NCI-H1417 treated with DMSO at 0.1 percent for 48 hours (cell line): ENCODE results near the gene STC2.
A peak's percentile ranks its signal among the peaks of the same experiment; 100 is the strongest.
"Not testable (repeated sequence)": the region's sequence is repeated elsewhere in the genome, so short reads cannot be mapped to it uniquely, and the experiment has no call there.

Experiments used
- DNase-seq: peaks from one replicate; lab custom pipeline; 2025; lab: John Stamatoyannopoulos, UW

STC2 gene

GRCh38 chr5:173327948-173328843 is at the start of gene STC2:
Gene STC2 (minus strand): TSS chr5:173328414. CDS start chr5:173328193, 221 bp downstream.
- DNase-seq = peak; percentile 46

DNA sequence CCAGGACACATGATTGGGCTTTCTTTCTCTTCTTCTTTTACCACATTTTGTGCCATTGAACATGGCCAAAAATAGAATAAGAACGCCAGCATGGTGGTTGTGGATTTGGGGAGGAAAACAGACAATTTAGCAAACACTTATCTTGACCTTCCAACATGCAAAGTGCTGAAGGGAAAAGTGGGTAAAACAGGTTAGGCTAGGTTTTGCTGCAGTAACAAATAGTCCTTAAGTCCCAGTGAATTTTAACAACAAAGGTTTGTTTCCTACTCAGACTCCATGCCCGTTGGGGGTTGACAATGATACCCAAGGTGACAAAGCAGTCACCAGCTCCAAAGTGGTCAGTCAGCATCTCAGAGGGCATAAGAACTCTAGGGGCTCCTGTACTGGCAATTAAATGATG is 43.2 kb upstream of the STC2 start:
- no peak for DNase-seq

DNA sequence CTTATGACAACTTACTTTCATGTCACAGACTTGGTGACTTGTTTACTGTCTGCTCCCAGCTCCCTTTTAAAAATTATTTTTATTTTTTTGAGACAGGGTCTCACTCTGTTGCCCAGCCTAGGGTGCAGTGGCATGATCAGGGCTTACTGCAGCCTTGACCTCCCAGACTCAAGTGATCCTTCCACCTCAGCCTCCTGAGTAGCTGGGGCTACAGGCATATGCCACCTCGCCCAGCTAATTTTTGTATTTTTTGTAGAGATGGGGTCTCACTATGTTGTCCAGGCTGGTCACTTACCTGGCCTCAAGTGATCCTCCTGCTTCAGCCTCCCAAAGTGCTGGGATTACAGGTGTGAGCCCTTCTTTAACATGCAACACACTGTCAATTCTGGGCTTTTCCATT is 35.2 kb upstream of the STC2 start:
- not testable (repeated sequence) for DNase-seq

DNA sequence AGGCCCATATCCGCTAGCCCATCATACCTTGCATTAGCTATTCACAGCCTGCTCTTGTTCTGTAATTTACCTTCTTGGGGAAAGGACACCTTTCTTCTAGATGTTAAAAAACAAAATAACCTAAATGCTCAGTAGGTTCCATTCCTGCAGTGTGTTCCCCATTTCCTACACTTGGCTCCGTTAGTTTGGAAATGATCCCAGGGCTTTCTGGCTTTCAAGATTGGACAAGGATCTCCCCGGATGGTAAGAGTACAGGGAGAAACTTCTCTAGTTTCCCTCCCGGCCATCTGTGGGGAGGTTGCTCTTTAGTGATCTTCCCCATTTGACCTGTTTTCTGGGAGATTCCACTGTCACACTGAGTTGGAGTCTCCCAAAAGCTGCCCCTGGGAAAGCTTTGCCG is 27.3 kb upstream of the STC2 start:
- no peak for DNase-seq

- DNase-seq = no peak
Measured at GRCh38 chr5:173354645-173355044, 26.4 kb upstream of the STC2 start.

DNA sequence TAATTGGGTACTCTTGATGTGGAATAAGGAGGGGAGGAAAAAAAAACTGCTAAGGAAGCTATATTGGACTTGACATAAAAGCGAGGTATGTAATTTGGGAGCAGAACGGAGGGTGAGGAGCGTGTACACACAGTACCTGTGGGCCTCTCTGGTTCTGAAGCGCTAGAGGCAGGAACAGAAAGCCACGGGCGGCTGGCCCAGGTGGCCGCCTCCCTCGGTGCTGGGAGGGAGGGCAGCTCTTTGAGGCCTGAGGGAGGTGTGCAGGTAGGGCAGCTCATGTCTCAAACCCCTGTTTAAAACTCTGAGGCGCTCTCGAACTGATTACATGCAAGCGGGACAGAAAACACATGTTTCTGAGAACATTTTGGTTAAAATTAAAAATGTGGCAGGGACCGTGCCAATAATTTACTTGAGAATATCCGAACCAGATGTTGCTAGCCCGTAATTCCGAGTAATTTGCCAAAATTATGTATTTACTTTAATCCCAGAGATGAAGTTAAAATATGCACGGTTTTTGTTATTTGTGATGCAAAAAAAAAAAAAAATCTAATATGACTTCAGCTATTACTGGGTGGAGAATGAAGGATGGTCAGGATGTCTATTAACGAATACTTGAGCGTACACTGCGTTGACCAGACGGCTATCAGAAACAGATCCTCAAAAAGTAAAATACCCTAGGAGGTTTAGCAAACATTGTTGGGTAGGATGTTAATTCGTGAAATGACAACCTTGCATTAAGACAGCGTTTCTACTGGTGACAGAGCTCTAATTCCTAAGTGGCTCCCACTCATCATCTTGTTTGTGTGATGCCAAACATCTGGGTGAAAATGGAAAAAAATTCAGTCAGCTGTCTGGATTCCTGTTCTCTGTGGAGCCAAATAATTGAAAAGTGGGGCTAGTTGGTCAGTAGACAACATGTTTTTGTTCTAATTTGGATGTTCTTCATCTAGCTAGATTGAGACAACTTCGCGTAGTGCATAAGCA is 24.4 kb upstream of the STC2 start:
- no peak for DNase-seq

DNA sequence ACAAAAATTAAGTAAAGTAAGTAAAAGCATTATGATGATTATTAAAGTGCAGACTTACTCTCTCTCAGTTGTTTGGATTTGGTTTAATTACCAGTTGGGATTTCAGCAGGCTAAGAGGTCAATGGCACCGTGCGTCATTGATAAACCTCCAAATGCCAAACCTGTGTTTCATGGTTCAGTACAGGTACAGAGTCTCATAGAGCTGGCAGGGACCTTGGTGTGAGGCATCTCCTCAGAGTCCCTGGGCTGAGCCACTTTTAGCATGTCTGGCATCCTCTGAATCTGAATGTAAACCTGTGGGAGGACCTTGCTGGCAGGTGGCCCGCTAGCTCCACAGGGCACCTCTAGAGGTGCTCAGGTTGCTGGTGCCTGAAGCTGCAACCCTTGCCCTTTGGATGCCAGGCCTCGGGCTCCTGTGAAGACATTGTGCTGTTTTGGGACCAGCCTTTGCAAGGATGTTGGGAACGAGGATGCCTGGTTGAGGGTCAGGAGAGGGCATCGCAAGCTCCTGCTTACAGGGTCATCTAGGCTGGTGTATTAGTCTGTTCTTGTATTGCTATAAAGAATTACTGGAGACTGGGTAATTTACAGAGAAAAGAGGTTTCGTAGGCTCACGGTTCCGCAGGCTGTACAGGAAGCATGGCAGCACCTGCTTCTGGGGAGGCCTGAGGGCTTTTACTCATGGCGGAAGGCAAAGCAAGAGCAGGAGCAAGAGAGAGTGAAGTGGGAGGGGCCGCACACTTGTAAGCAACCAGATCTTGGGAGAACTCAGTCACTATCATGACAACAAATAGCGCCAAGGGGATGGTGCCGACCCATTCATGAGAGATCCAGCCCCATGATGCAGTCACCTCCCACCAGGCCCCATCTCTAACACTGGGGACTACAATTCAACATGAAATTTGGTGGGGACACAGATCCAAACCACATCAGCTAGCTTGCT is 14.9 kb upstream of the STC2 start:
- DNase-seq = no peak

DNA sequence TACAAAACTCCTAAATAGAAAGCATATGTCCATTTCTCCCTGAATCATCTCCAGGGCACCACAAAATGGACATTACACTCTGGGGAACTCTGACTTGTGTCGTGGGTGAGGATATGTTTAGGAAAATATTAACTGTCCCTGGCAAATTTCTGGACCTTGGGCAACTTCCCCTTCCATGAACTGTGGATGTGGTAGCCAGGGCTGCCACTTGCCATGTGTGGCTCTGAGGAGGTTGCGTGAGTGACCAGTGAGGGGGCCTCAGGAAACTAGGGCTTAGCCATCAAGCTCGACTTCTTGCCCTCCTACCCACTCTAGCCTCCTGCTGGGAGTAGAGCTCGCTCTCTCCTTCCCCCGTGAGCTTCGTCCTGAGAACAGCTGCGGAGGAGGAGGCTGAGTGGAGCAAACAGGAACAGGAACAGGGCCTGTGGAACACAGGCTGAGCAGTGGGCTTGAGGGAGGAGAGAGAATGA is 13.8 kb upstream of the STC2 start:
- DNase-seq = no peak

GRCh38 chr5:173340984-173341383 is 12.8 kb upstream of the STC2 start:
- no peak for DNase-seq

GRCh38 chr5:173340451-173340850 is 12.2 kb upstream of the STC2 start:
- DNase-seq = no peak

DNA sequence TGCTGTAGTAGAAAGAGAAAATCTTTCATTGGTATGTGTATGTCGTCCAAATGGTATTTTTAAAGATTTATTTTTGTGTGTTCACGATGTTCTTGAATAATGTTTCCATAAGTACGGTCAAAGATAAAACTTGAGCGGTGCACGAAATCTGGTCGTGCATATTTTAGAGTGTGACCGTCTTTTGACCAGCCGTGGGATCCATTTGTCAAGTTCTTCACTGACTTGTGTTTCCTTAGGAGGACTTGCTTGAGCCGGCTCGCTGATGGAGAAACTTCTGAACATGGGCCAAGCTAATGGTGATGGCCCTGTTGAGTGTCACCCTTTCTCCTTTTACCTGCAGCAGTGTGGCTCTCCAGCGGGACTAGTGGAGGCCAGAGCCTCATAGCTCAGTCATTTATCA is 11.1 kb upstream of the STC2 start:
- DNase-seq = no peak

GRCh38 chr5:173338380-173339015 is 10.3 kb upstream of the STC2 start:
- DNase-seq = no peak

DNA sequence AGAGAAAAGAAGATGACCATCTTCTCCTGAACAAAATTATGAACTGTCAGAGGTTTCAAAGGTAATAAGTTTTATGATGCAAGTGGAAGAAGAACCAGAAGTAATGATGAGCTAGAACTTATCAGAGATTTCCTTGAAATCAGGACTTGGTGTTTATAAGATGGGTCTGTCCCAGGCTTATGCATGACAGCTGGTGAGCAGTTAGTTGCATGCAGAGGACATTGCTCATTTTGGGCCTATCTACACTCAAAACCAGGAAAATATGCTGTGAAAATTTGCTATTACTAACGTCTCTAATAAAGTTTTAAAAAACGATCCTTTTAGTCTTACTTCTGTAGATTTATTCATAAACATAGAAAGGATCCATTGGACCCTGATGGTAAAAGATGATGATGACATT is 6.6 kb upstream of the STC2 start:
- DNase-seq = no peak

GRCh38 chr5:173333925-173334661 is 5.9 kb upstream of the STC2 start:
- DNase-seq = no peak

DNA sequence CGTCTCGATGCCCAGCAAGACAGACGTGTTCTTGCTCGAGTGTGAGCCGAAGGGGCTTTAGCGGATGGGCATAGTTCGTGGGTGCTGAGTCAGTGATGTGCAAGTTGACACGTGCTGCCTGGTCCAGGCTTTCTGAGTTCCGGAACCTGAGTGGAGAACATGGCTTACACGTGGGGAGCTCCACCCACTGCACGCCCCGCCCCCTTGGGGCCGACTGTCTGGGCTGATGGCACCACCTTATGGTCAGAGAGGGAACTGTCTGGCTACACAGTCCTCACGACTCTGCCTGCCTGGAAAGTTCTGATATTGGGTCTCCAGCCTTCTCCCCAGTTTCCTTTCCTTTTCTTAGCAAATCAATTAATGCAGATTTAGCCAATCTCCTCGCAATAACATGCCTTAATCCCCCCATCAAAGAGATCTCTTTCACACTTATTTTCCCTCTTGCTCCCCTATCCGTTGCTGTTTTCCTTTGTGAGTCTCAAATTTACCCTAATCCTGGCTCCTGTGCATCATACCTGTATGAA is 3.8 kb upstream of the STC2 start:
- no peak for DNase-seq

- DNase-seq = no peak
Measured at GRCh38 chr5:173331287-173331686, 3.1 kb upstream of the STC2 start.

GRCh38 chr5:173330338-173331206 is 2.4 kb upstream of the STC2 start:
- DNase-seq = no peak

GRCh38 chr5:173329491-173330337 is 1.5 kb upstream of the STC2 start:
- no peak for DNase-seq
